OCI-LY7 (cell line): Measurements from ENCODE around the gene ZNF445. TPM values are rescaled to one million over a fixed set of nuclear protein-coding genes. Genes with fewer than 3 reads are reported as not detected.
"Not testable (repeated sequence)": the region's sequence is repeated elsewhere in the genome, so short reads cannot be mapped to it uniquely, and the experiment has no call there.

Experiments used
- BruUV-seq: library from RNA; stranded (reverse); fragments of 400-500 nt; replicated peaks from 2 replicates; lab custom pipeline; 2021; lab: Mats Ljungman, UMichigan
- CTCF ChIA-PET: fragments of 300-600 bp; sonication (Branson Sonifier 250); formaldehyde crosslinking; loops from one replicate; lab custom pipeline; 2022; ENCODE audit warnings: antibody characterized with exemption; ENCODE audit not compliant: unreplicated experiment; lab: Charles Lee
- POLR2A ChIA-PET: fragments of 300-600 bp; sonication (Branson Sonifier 250); formaldehyde crosslinking; loops from one replicate; lab custom pipeline; 2022; ENCODE audit warnings: antibody characterized with exemption; lab: Charles Lee
- DNase-seq: peaks from one replicate; pipeline ENCODE4 v3.0.0-alpha.2; 2015; ENCODE audit warnings: low spot score
- H2AFZ ChIP-seq: fragments of 200-600 bp; sonication (generic), shearing (Covaris generic); 2 replicates; pipeline ENCODE4 v1.6.1; 2014; ENCODE audit warnings: mild to moderate bottlenecking, antibody characterized with exemption, low read length, moderate library complexity
- H3K27ac ChIP-seq: fragments of 200-600 bp; sonication (generic); 2 replicates; pipeline ENCODE4 v1.5.1; 2014; ENCODE audit warnings: mixed run types, low read depth, mild to moderate bottlenecking, moderate library complexity, low read length, inconsistent platforms; ENCODE audit not compliant: poor library complexity, severe bottlenecking
- H3K36me3 ChIP-seq: fragments of 200-600 bp; sonication (generic); 2 replicates; pipeline ENCODE4 v1.6.1; 2014; ENCODE audit warnings: mild to moderate bottlenecking, antibody characterized with exemption, low read length, moderate library complexity, mixed read lengths; ENCODE audit not compliant: insufficient read depth
- H3K4me1 ChIP-seq: fragments of 200-600 bp; sonication (generic); 2 replicates; pipeline ENCODE4 v1.5.1; 2014; ENCODE audit warnings: mild to moderate bottlenecking, low read length; ENCODE audit not compliant: insufficient read depth, poor library complexity, severe bottlenecking
- H3K4me2 ChIP-seq: fragments of 200-600 bp; sonication (generic); 2 replicates; pipeline ENCODE4 v1.6.1; 2014; ENCODE audit warnings: mild to moderate bottlenecking, low read length
- H3K4me3 ChIP-seq: fragments of 200-600 bp; sonication (generic); 2 replicates; pipeline ENCODE4 v1.5.1; 2014; ENCODE audit warnings: mild to moderate bottlenecking, low read depth, low read length; ENCODE audit not compliant: poor library complexity, severe bottlenecking
- H3K79me2 ChIP-seq: fragments of 200-600 bp; sonication (generic); 2 replicates; pipeline ENCODE4 v1.6.1; 2016; ENCODE audit warnings: low read depth, mild to moderate bottlenecking, low read length, moderate library complexity, mixed read lengths; ENCODE audit not compliant: insufficient read depth
- H3K9me2 ChIP-seq: fragments of 200-600 bp; sonication (generic); 2 replicates; pipeline ENCODE4 v1.6.1; 2016; ENCODE audit warnings: mild to moderate bottlenecking, low read length, mixed read lengths; ENCODE audit not compliant: insufficient read depth
- H3K9me3 ChIP-seq: fragments of 200-600 bp; sonication (generic); 2 replicates; pipeline ENCODE4 v1.6.1; 2014; ENCODE audit warnings: mild to moderate bottlenecking, mixed run types, low read length, mixed read lengths
- H4K20me1 ChIP-seq: fragments of 200-600 bp; sonication (generic); 2 replicates; pipeline ENCODE4 v1.6.1; 2014; ENCODE audit warnings: mild to moderate bottlenecking, antibody characterized with exemption, low read length, moderate library complexity, mixed read lengths; ENCODE audit not compliant: insufficient read depth
- EZH2phosphoT487 ChIP-seq: fragments of 200-600 bp; sonication (generic); IDR thresholded peaks from 2 replicates; pipeline ENCODE4 v1.6.1; 2018; ENCODE audit warnings: low read depth, borderline replicate concordance, mild to moderate bottlenecking, mixed run types, antibody characterized with exemption, low read length, moderate library complexity, mixed read lengths
- intact Hi-C: fragments of 100-400 bp; cut with micrococcal nuclease; formaldehyde crosslinking; loops from one replicate; pipeline ENCODE4 v1.10.0; 2022; ENCODE audit not compliant: unreplicated experiment
- total RNA-seq, 2 experiments: library from RNA; depleted of rRNA in 1 of 2; stranded (reverse); fragments of >200 nt in 1 of 2; shearing (Covaris generic) in 1 of 2; gene quantifications; 2 replicates each; pipeline ENCODE4 v1.2.3, GENCODE V29; 2014 to 2022
- TF ChIP-seq, protein P1 (sequence below): fragments of 200-600 bp; sonication (generic); conservative IDR thresholded peaks from 2 replicates; pipeline ENCODE4 v1.5.1; 2014; ENCODE audit warnings: mild to moderate bottlenecking, antibody characterized with exemption, low read length, moderate library complexity, mixed read lengths

ZNF445 gene
- total RNA-seq, 2 experiments from 2014 or later, result 3.4 to 11.7 TPM

DNA sequence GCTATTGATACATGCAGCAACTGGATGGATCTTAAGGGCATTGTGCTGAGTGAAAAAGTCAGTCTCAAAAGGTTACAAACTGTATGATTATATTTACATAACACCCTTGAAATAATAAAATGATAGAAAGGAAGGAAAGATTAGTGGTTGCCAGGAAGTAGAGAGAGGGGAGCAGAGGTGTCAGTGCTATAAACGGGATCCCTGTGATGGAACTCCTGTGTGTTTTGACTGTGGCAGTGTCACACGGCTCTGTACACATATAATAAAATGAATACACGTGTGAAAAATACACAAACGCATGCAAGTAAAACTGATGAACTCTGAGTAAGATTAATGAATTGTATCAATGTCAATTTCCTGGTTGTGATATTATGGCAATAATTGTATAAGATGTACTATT is 78.6 kb downstream of the ZNF445 start:
- ChIA-PET CTCF (no interaction called here), POLR2A (interaction anchor here (0.6 kb wide), 1 partner anchor 604 kb away, joined by 4 read pairs; no protein-coding TSS in a partner anchor)
- Histone ChIP-seq H4K20me1 (no peaks in the 10 kb centered on the region), H2AFZ (no peak overlapping the region), H3K4me2 (no peak overlapping the region), H3K4me3 (no peak overlapping the region), H3K36me3 (no peaks in the 10 kb centered on the region), H3K27ac (no peak overlapping the region), H3K4me1 (no peaks in the 10 kb centered on the region), H3K9me2 (no peaks in the 10 kb centered on the region), H3K79me2 (no peaks in the 10 kb centered on the region), H3K9me3 (no peaks in the 10 kb centered on the region)
- no peak for DNase-seq
- no TSS peak for BruUV-seq
- TF ChIP-seq, protein P1, sequence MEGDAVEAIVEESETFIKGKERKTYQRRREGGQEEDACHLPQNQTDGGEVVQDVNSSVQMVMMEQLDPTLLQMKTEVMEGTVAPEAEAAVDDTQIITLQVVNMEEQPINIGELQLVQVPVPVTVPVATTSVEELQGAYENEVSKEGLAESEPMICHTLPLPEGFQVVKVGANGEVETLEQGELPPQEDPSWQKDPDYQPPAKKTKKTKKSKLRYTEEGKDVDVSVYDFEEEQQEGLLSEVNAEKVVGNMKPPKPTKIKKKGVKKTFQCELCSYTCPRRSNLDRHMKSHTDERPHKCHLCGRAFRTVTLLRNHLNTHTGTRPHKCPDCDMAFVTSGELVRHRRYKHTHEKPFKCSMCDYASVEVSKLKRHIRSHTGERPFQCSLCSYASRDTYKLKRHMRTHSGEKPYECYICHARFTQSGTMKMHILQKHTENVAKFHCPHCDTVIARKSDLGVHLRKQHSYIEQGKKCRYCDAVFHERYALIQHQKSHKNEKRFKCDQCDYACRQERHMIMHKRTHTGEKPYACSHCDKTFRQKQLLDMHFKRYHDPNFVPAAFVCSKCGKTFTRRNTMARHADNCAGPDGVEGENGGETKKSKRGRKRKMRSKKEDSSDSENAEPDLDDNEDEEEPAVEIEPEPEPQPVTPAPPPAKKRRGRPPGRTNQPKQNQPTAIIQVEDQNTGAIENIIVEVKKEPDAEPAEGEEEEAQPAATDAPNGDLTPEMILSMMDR, result no peak
- TF ChIP-seq EZH2phosphoT487, result no peak
- intact Hi-C loops, result no loop called here

DNA sequence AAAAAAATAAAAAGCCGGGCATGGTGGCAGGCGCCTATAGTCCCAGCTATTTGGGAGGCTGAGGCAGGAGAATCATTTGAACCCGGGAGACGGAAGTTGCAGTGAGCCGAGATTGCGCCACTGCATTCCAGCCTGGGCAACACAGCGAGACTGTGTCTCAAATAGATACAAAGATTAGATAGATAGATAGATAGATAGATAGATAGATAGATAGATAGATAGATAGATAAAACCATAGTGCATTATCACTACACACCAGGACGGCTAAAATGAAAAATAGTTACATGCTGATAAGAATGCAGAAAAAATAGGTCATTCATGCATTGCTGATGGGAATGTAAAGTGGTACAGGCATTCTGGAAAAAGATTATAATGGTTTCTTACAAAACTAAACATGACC is 79.2 kb downstream of the ZNF445 start:
- CTCF ChIA-PET, intact Hi-C loops, DNase-seq: not testable (repeated sequence)

DNA sequence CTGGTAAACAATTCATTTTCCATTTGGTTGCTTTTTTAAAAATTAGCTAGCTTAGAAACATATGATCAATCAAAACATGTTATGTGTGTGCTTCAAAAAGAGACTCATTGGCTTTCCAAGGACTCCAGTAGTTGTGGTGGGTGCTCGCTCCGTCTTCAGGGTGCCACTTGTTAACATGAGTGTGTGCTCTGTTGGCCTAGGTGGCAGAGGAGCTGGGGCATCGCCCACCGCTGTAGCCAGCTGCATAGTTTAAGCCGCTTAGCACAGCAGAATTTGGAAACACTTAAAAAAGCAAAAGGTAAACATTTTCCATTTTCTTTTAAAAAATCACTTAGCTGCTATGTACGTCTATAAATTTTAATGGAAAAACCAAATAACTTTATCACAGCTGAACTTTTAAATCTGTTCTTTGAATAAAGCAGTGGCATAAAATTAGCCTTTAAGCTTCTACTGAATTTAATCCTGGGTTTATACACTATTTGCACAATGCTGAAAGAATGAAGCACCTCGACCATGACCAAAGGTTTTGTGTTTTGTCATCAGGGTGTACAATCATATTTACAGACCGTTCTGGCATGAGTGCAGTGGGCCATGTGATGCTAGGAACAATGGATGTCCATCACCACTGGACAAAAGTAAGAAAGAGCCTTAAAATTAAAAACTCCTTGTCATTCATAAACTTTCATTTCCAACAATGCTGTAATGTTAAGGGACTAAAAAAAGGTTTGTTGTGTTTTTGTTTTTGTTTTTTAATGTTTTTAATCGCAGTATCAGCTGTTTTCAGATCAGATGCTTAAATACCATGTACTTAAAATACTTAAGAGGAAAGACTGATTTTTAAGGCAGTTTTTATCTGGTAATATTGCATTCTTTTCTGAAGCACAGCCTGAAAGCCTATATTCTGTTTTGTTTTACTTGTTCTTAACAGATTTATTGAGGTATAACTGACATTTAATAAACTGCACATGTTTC is 81.0 kb downstream of the ZNF445 start:
- H3K9me2 ChIP-seq, result no peaks in the 10 kb centered on the region
- H3K36me3 ChIP-seq, result no peaks in the 10 kb centered on the region
- no peak overlapping the region for H3K27ac ChIP-seq
- H2AFZ ChIP-seq, result no peak overlapping the region
- no peaks in the 10 kb centered on the region for H3K79me2 ChIP-seq
- intact Hi-C loops, result no loop called here
- TF ChIP-seq EZH2phosphoT487, result no peak
- TF ChIP-seq, protein P1, result no peak
- no peaks in the 10 kb centered on the region for H3K9me3 ChIP-seq
- H3K4me2 ChIP-seq, result no peak overlapping the region
- no peak overlapping the region for H3K4me3 ChIP-seq
- no peaks in the 10 kb centered on the region for H3K4me1 ChIP-seq
- POLR2A ChIA-PET, result interaction anchor here (0.6 to 0.7 kb wide), 2 partner anchors 14 to 305 kb away, joined by 3 read pairs; no protein-coding TSS in a partner anchor
- BruUV-seq, result no TSS peak
- CTCF ChIA-PET, result no interaction called here
- H4K20me1 ChIP-seq, result no peaks in the 10 kb centered on the region
- no peak for DNase-seq

More for the DNA sequence above, 79.2 kb downstream of the ZNF445 start:
- H3K36me3 ChIP-seq, H2AFZ ChIP-seq, H3K4me1 ChIP-seq, H3K27ac ChIP-seq, H3K9me3 ChIP-seq, H3K4me3 ChIP-seq, POLR2A ChIA-PET, BruUV-seq, H4K20me1 ChIP-seq, H3K4me2 ChIP-seq, H3K9me2 ChIP-seq, H3K79me2 ChIP-seq: not testable (repeated sequence)
